DOHH2 (cell line): Measurements from ENCODE around the gene HIVEP3.

ENCODE experiments used
- H3F3A ChIP-seq: fragments of 200-600 bp; sonication (generic), shearing (Covaris generic); 2 replicates; pipeline ENCODE4 v1.6.0; 2016; ENCODE audit warnings: antibody characterized with exemption, mild to moderate bottlenecking; ENCODE audit not compliant: control insufficient read depth, insufficient read depth
- H3K27ac ChIP-seq: fragments of 200-600 bp; sonication (generic); 2 replicates; pipeline ENCODE4 v1.5.1; 2014; ENCODE audit warnings: low read depth, mild to moderate bottlenecking, low read length, moderate library complexity
- H3K27me3 ChIP-seq: fragments of 200-600 bp; sonication (generic); 2 replicates; pipeline ENCODE4 v1.6.1; 2014; ENCODE audit warnings: mild to moderate bottlenecking, low read length, mixed read lengths; ENCODE audit not compliant: control insufficient read depth
- H3K36me3 ChIP-seq: fragments of 200-600 bp; sonication (generic); 2 replicates; pipeline ENCODE4 v1.6.1; 2014; ENCODE audit warnings: mild to moderate bottlenecking, low read length, moderate library complexity, mixed read lengths; ENCODE audit not compliant: control insufficient read depth
- H3K4me1 ChIP-seq: fragments of 200-600 bp; sonication (generic); 2 replicates; pipeline ENCODE4 v1.6.1; 2014; ENCODE audit warnings: mild to moderate bottlenecking, low read length, mixed read lengths; ENCODE audit not compliant: control insufficient read depth
- H3K4me2 ChIP-seq: fragments of 200-600 bp; sonication (generic); 2 replicates; pipeline ENCODE4 v1.6.0; 2014; ENCODE audit warnings: mild to moderate bottlenecking, low read length, moderate library complexity
- H3K4me3 ChIP-seq: fragments of 200-600 bp; sonication (generic); 2 replicates; pipeline ENCODE4 v1.5.1; 2014; ENCODE audit warnings: mild to moderate bottlenecking, low read length, mixed read lengths
- H3K79me2 ChIP-seq: fragments of 200-600 bp; sonication (generic); 2 replicates; pipeline ENCODE4 v1.6.1; 2014; ENCODE audit warnings: mild to moderate bottlenecking, low read length, mixed read lengths; ENCODE audit not compliant: control insufficient read depth
- H3K9me2 ChIP-seq: fragments of 200-600 bp; sonication (generic); replicated peaks from 2 replicates; pipeline ENCODE4 v1.6.1; 2014; ENCODE audit warnings: mild to moderate bottlenecking, low read length, mixed read lengths; ENCODE audit not compliant: control insufficient read depth
- H3K9me3 ChIP-seq: fragments of 200-600 bp; sonication (generic); 2 replicates; pipeline ENCODE4 v1.6.1; 2014; ENCODE audit warnings: antibody characterized with exemption, low read length, mixed read lengths; ENCODE audit not compliant: control insufficient read depth, insufficient read depth
- H4K20me1 ChIP-seq: fragments of 200-600 bp; sonication (generic); 2 replicates; pipeline ENCODE4 v1.6.0; 2014; ENCODE audit warnings: low read depth, mild to moderate bottlenecking, antibody characterized with exemption, low read length, moderate library complexity; ENCODE audit not compliant: control insufficient read depth, insufficient read depth
- CTCF ChIP-seq: fragments of 200-600 bp; sonication (generic); IDR thresholded peaks from one replicate; pipeline ENCODE4 v1.5.1; 2014; ENCODE audit warnings: antibody characterized with exemption, mild to moderate bottlenecking, low read depth, low read length; ENCODE audit not compliant: poor library complexity, severe bottlenecking
- EZH2phosphoT487 ChIP-seq: fragments of 200-600 bp; sonication (generic); IDR thresholded peaks from 2 replicates; pipeline ENCODE4 v1.6.1; 2017; ENCODE audit warnings: borderline replicate concordance, mild to moderate bottlenecking, antibody characterized with exemption, low read length, moderate library complexity, mixed read lengths

Gene HIVEP3

GRCh38 chr1:41535276-41535675 is 383.4 kb downstream of the HIVEP3 start:
- no peak for TF ChIP-seq CTCF
- TF ChIP-seq EZH2phosphoT487: no peak
- Histone ChIP-seq H3K79me2 (no peaks in the 10 kb centered on the region), H3K36me3 (no peaks in the 10 kb centered on the region), H3K9me2 (no peaks in the 10 kb centered on the region), H3K27ac (no peak overlapping the region), H3K4me1 (peaks cover 11% of the 10 kb centered on the region), H3K27me3 (peaks cover 18% of the 10 kb centered on the region), H3F3A (no peaks in the 10 kb centered on the region), H3K9me3 (no peaks in the 10 kb centered on the region), H3K4me2 (no peak overlapping the region), H3K4me3 (no peak overlapping the region), H4K20me1 (no peaks in the 10 kb centered on the region)

GRCh38 chr1:41534181-41535076 is 384.3 kb downstream of the HIVEP3 start:
- Histone ChIP-seq H3K4me2 (no peak overlapping the region), H3K4me3 (no peak overlapping the region), H3K79me2 (no peaks in the 10 kb centered on the region), H3K27ac (no peak overlapping the region), H3K27me3 (peaks cover 18% of the 10 kb centered on the region), H3K4me1 (peaks cover 11% of the 10 kb centered on the region), H3K9me3 (peaks cover 3% of the 10 kb centered on the region; the same call in 1 of the 2 replicates), H4K20me1 (no peaks in the 10 kb centered on the region), H3F3A (no peaks in the 10 kb centered on the region), H3K36me3 (no peaks in the 10 kb centered on the region), H3K9me2 (no peaks in the 10 kb centered on the region)
- TF ChIP-seq EZH2phosphoT487: no peak
- no peak for TF ChIP-seq CTCF

- no peaks in the 10 kb centered on the region for H3K79me2 ChIP-seq
- TF ChIP-seq EZH2phosphoT487 (no peak), CTCF (no peak)
- peaks cover 18% of the 10 kb centered on the region for H3K27me3 ChIP-seq
- H3K9me2 ChIP-seq: no peaks in the 10 kb centered on the region
- H3K36me3 ChIP-seq: no peaks in the 10 kb centered on the region
- no peak overlapping the region for H3K4me2 ChIP-seq
- H3K4me1 ChIP-seq: peaks cover 11% of the 10 kb centered on the region
- no peak overlapping the region for H3K27ac ChIP-seq
- peaks cover 10% of the 10 kb centered on the region; the same call in 1 of the 2 replicates for H3K9me3 ChIP-seq
- H3F3A ChIP-seq: no peaks in the 10 kb centered on the region
- H3K4me3 ChIP-seq: no peak overlapping the region
- H4K20me1 ChIP-seq: no peaks in the 10 kb centered on the region
Measured at GRCh38 chr1:41533731-41534080, 385.0 kb downstream of the HIVEP3 start.
